HepG2 (cell line): ENCODE results near the gene KRTAP10-2. TPM values are rescaled to one million over a fixed set of nuclear protein-coding genes. Genes with fewer than 3 reads are reported as not detected.

Experiments used
- AKAP8 ChIP-seq: sonication (generic); formaldehyde crosslinking; IDR thresholded peaks from 2 replicates; pipeline ENCODE4 v1.5.1; 2020; ENCODE audit warnings: mild to moderate bottlenecking, missing genetic modification reagents
- ASH2L ChIP-seq: fragments of 300-600, 200-600 bp; sonication (generic); IDR thresholded peaks from 2 replicates; pipeline ENCODE4 v1.7.0; 2017; ENCODE audit warnings: low read depth, mild to moderate bottlenecking, moderate library complexity, mixed read lengths, low read length; ENCODE audit not compliant: insufficient read length
- BHLHE40 ChIP-seq: IDR thresholded peaks from 2 replicates; pipeline ENCODE4 v1.6.1; 2011; ENCODE audit warnings: low read length, improper control_type of control experiment
- DPF2 ChIP-seq: sonication (generic); formaldehyde crosslinking; IDR thresholded peaks from 2 replicates; pipeline ENCODE4 v1.4.0; 2020; ENCODE audit warnings: mild to moderate bottlenecking, low read depth, missing genetic modification reagents, borderline replicate concordance
- ERF ChIP-seq: IDR thresholded peaks from 2 replicates; pipeline ENCODE4 v1.6.1; 2018; ENCODE audit warnings: missing biosample characterization, missing genetic modification reagents
- GMEB2 ChIP-seq: IDR thresholded peaks from 2 replicates; pipeline ENCODE4 v1.6.1; 2016; ENCODE audit warnings: missing biosample characterization, missing genetic modification reagents, low read depth
- HMG20A ChIP-seq: IDR thresholded peaks from 2 replicates; pipeline ENCODE4 v1.6.1; 2016; ENCODE audit warnings: borderline replicate concordance
- HNF4G ChIP-seq, 2 experiments: sonication (generic) in 1 of 2; formaldehyde crosslinking in 1 of 2; IDR thresholded peaks; 2 replicates each; pipeline versions ENCODE4 v1.4.0 to v1.6.1; 2011 to 2020; ENCODE audit warnings: borderline replicate concordance in 2 of 2, low read depth in 2 of 2, mild to moderate bottlenecking in 2 of 2, low read length in 1 of 2, missing genetic modification reagents in 1 of 2, moderate library complexity in 1 of 2
- HNRNPL ChIP-seq: fragments of 200-400 bp; formaldehyde crosslinking; IDR thresholded peaks from 2 replicates; pipeline ENCODE4 v1.6.1; 2017; ENCODE audit warnings: mild to moderate bottlenecking, low read depth, low read length
- JUN ChIP-seq: sonication (generic); formaldehyde crosslinking; IDR thresholded peaks from 2 replicates; pipeline ENCODE4 v1.4.0; 2020; ENCODE audit warnings: mild to moderate bottlenecking, missing genetic modification reagents
- MAF1 ChIP-seq: sonication (generic); formaldehyde crosslinking; IDR thresholded peaks from 2 replicates; pipeline ENCODE4 v1.5.0; 2020; ENCODE audit warnings: missing genetic modification reagents, borderline replicate concordance
- MLX ChIP-seq: IDR thresholded peaks from 2 replicates; pipeline ENCODE4 v1.6.1; 2016
- PBX3 ChIP-seq: sonication (generic); formaldehyde crosslinking; IDR thresholded peaks from 2 replicates; pipeline ENCODE4 v1.8.1; 2023; ENCODE audit warnings: missing genetic modification reagents, inconsistent platforms, borderline replicate concordance
- RAD51 ChIP-seq: fragments of 450-650 bp; IDR thresholded peaks from 2 replicates; pipeline ENCODE4 v1.6.1; 2016; ENCODE audit warnings: borderline replicate concordance
- SSRP1 ChIP-seq: IDR thresholded peaks from 2 replicates; pipeline ENCODE4 v1.6.1; 2016; ENCODE audit warnings: control low read depth
- ZBTB2 ChIP-seq: sonication (generic); formaldehyde crosslinking; IDR thresholded peaks from 2 replicates; pipeline ENCODE4 v1.8.0; 2022; ENCODE audit warnings: low read depth, missing genetic modification reagents
- ZC3H4 ChIP-seq: sonication (generic); formaldehyde crosslinking; IDR thresholded peaks from 2 replicates; pipeline ENCODE4 v1.4.0; 2020; ENCODE audit warnings: missing genetic modification reagents, borderline replicate concordance
- ZNF205 ChIP-seq: IDR thresholded peaks from 2 replicates; pipeline ENCODE4 v1.6.1; 2018; ENCODE audit warnings: missing biosample characterization, missing genetic modification reagents
- ZNF24 ChIP-seq: fragments of 450-650 bp; IDR thresholded peaks from 2 replicates; pipeline ENCODE4 v1.6.1; 2017; ENCODE audit warnings: antibody characterized with exemption, mild to moderate bottlenecking
- ZNF263 ChIP-seq: sonication (generic); formaldehyde crosslinking; IDR thresholded peaks from 2 replicates; pipeline ENCODE4 v1.4.0; 2020; ENCODE audit warnings: missing genetic modification reagents
- ZNF331 ChIP-seq: sonication (generic); formaldehyde crosslinking; IDR thresholded peaks from 2 replicates; pipeline ENCODE4 v1.4.0; 2020; ENCODE audit warnings: missing genetic modification reagents
- ZNF33B ChIP-seq: sonication (generic); formaldehyde crosslinking; IDR thresholded peaks from 2 replicates; pipeline ENCODE4 v1.5.1; 2020; ENCODE audit warnings: mild to moderate bottlenecking, missing genetic modification reagents
- ZNF639 ChIP-seq: conservative IDR thresholded peaks from 2 replicates; pipeline ENCODE4 v1.6.1; 2018; ENCODE audit warnings: missing genetic modification reagents
- ZNF672 ChIP-seq: sonication (generic); formaldehyde crosslinking; IDR thresholded peaks from 2 replicates; pipeline ENCODE4 v1.8.1; 2022; ENCODE audit warnings: missing genetic modification reagents
- polyA plus RNA-seq, 8 experiments: library from polyadenylated mRNA; depleted of rRNA in 3 of 8; stranded (reverse) in 7 of 8; unstranded in 1 of 8; fragments of >200 nt; fragmentation: Illumina TruSeq in 4 of 8; extraction: Trizol in 4 of 8; gene quantifications; 2 replicates each; pipeline versions ENCODE4 v1.2.1 to v1.2.3, GENCODE V29; 2011 to 2016; ENCODE audit warnings: low read depth in 4 of 8, missing spikeins in 1 of 8, mixed read lengths in 1 of 8; ENCODE audit not compliant: insufficient read depth in 1 of 8
- total RNA-seq, 5 experiments: library from RNA; depleted of rRNA; stranded (reverse); fragments of >200 nt; fragmentation: Illumina TruSeq; extraction: Trizol; gene quantifications; 2 replicates each; pipeline ENCODE4 v1.2.3, GENCODE V29; 2016; ENCODE audit warnings: low read depth in 1 of 5

The KRTAP10-2 gene
- total and polyA plus RNA-seq, 2 of the 13 experiments (the other 11 are each of a cell fraction or from before 2014, with no cell fraction given) = not detected

GRCh38 chr21:44593598-44594405, 42.5 kb upstream of the KRTAP10-2 start (continued):
- TF ChIP-seq PBX3 (CRISPR knock-in tag) (no peak), ZNF331 (CRISPR knock-in tag) (peak; percentile 89), ERF (CRISPR knock-in tag) (peak; percentile 90), ZBTB2 (0 out of 2 replicates have a peak, but pooled peaks have one; percentile 34), ZNF33B (CRISPR knock-in tag) (no peak), SSRP1 (no peak), ASH2L (peak; percentile 52), HNRNPL (no peak), ZNF205 (CRISPR knock-in tag) (peak; percentile 69; the same call in 1 of the 2 replicates), ZC3H4 (CRISPR knock-in tag) (no peak), AKAP8 (no peak; the same call in 1 of the 2 replicates), HMG20A (peak; percentile 88; the same call in 1 of the 2 replicates), ZNF263 (CRISPR knock-in tag) (peak; percentile 76), DPF2 (CRISPR knock-in tag) (peak; percentile 40; the same call in 1 of the 2 replicates), MAF1 (CRISPR knock-in tag) (no peak), GMEB2 (CRISPR knock-in tag) (no peak), ZNF24 (no peak), RAD51 (no peak), BHLHE40 (peak; percentile 40; the same call in 1 of the 2 replicates), ZNF639 (CRISPR knock-in tag) (0 out of 2 replicates have a peak, but pooled peaks have one; percentile 37), ZNF672 (no peak), MLX (peak; percentile 96), JUN (no peak; the same call in 1 of the 2 replicates), HNF4G (IDR thresholded peaks at IDR 0.05; ENCODE audit: borderline replicate concordance, low read depth, low read length) (no peak; the same call in 1 of the 2 replicates), HNF4G (CRISPR knock-in tag; IDR thresholded peaks at IDR 0.05; ENCODE audit: borderline replicate concordance, low read depth) (peak; percentile 87; the same call in 1 of the 2 replicates)
